Calu3 (cell line): Measurements from ENCODE around the gene KCTD20. TPM values are rescaled to one million over a fixed set of nuclear protein-coding genes. Genes with fewer than 3 reads are reported as not detected.
A peak's percentile ranks its signal among the peaks of the same experiment; 100 is the strongest.
"Not testable (repeated sequence)": the region's sequence is repeated elsewhere in the genome, so short reads cannot be mapped to it uniquely, and the experiment has no call there.

ENCODE experiments used
- Bru-seq: library from RNA; stranded (reverse); fragments of 400-500 nt; gene quantifications from one replicate; lab custom pipeline; 2021; lab: Mats Ljungman, UMichigan
- BruChase-seq, 2 experiments: library from RNA; stranded (reverse); fragments of 400-500 nt; gene quantifications; one replicate each; lab custom pipeline; 2021; lab: Mats Ljungman, UMichigan
- BruUV-seq: library from RNA; stranded (reverse); fragments of 400-500 nt; replicated peaks from 2 replicates; lab custom pipeline; 2021; lab: Mats Ljungman, UMichigan
- CTCF ChIA-PET: fragments of 300-600 bp; sonication (Branson Sonifier 250); formaldehyde crosslinking; loops from one replicate; lab custom pipeline; 2022; ENCODE audit warnings: antibody characterized with exemption; lab: Charles Lee
- DNase-seq: peaks from one replicate; pipeline ENCODE4 v3.0.0; 2022
- H3K27ac Mint-ChIP-seq: one replicate; pipeline ENCODE4 v1.8.0; 2022; ENCODE audit warnings: mixed read lengths; ENCODE audit not compliant: unreplicated experiment
- H3K27me3 Mint-ChIP-seq: one replicate; pipeline ENCODE4 v1.8.0; 2022; ENCODE audit warnings: mixed read lengths; ENCODE audit not compliant: unreplicated experiment
- H3K36me3 Mint-ChIP-seq: one replicate; pipeline ENCODE4 v1.8.0; 2022; ENCODE audit warnings: mild to moderate bottlenecking, moderate library complexity, mixed read lengths; ENCODE audit not compliant: insufficient read depth, unreplicated experiment
- H3K4me1 Mint-ChIP-seq: one replicate; pipeline ENCODE4 v1.8.0; 2022; ENCODE audit warnings: mild to moderate bottlenecking, low read depth, mixed read lengths; ENCODE audit not compliant: unreplicated experiment
- H3K4me3 Mint-ChIP-seq: one replicate; pipeline ENCODE4 v1.8.0; 2022; ENCODE audit warnings: mild to moderate bottlenecking, low read depth, moderate library complexity, mixed read lengths; ENCODE audit not compliant: unreplicated experiment
- H3K9me3 Mint-ChIP-seq: one replicate; pipeline ENCODE4 v1.8.0; 2022; ENCODE audit warnings: low read depth, mixed read lengths; ENCODE audit not compliant: unreplicated experiment
- CTCF ChIP-seq: fragments of 200-600 bp; IDR thresholded peaks from one replicate; pipeline ENCODE4 v1.8.0; 2022; ENCODE audit warnings: antibody characterized with exemption; ENCODE audit not compliant: unreplicated experiment
- intact Hi-C: fragments of 100-400 bp; cut with micrococcal nuclease; formaldehyde crosslinking; loops from one replicate; pipeline ENCODE4 v1.10.0; 2022; ENCODE audit not compliant: unreplicated experiment
- long read RNA-seq: library from polyadenylated mRNA; stranded (forward); transcript quantifications from one replicate; pipeline ENCODE4 v2.0.0, GENCODE V29; 2022
- total RNA-seq: library from RNA; stranded (reverse); gene quantifications from 2 replicates; pipeline ENCODE4 v1.2.3, GENCODE V29; 2022

The KCTD20 gene
- total RNA-seq, result 43.3 and 45.1 TPM in 2 replicates
- Bru-seq, nascent RNA, result percentile 88 among the genes with signal in this experiment
- percentile 86 among the genes with signal in this experiment for BruChase-seq, experiment 1, labeled RNA remaining after a 6-hour chase
- BruChase-seq, experiment 2, labeled RNA remaining after a 2-hour chase, result percentile 93 among the genes with signal in this experiment
- long read RNA-seq, full-length matches to known transcripts, result 10 of 27 reads
- long read RNA-seq, partial matches to known transcripts, result 0 of 27 reads
- long read RNA-seq, other reads (novel, unspliced or antisense), result 17 of 27 reads

- peak within 1 kb of the TSS; percentile 95 for H3K27ac Mint-ChIP-seq
- BruUV-seq, result no TSS peak
- H3K27me3 Mint-ChIP-seq, result no peaks in the 10 kb centered on the region
- DNase-seq, result peak; percentile 94
- no peaks in the 10 kb centered on the region for H3K9me3 Mint-ChIP-seq
- intact Hi-C loops, result loop anchor here (5.0 kb wide), 1 partner anchor 149 kb away; the partner anchor contains the start of gene SRSF3
- peaks cover 32% of the 10 kb centered on the region for H3K4me1 Mint-ChIP-seq
- TF ChIP-seq CTCF, result no peak
- H3K4me3 Mint-ChIP-seq, result peak within 1 kb of the TSS; percentile 95
- CTCF ChIA-PET, result interaction anchor here (2.1 kb wide), 1 partner anchor 20 kb away, joined by 11 read pairs; no protein-coding TSS in a partner anchor
- peaks cover 37% of the 10 kb centered on the region for H3K36me3 Mint-ChIP-seq
Measured at GRCh38 chr6:36442671-36443470, at the start of gene KCTD20, which contains the start of gene PXT1. KCTD20 (plus strand) TSS chr6:36443000; CDS start chr6:36470098, 27,098 bp downstream. PXT1 (minus strand) TSS chr6:36442854; CDS start chr6:36426082, 16,772 bp downstream.

- CTCF ChIA-PET, result no interaction called here
- DNase-seq, result no peak
- Mint-ChIP-seq H3K36me3 (no peaks in the 10 kb centered on the region), H3K4me3 (no peak overlapping the region), H3K27me3 (peaks cover 17% of the 10 kb centered on the region), H3K4me1 (no peaks in the 10 kb centered on the region), H3K27ac (no peak overlapping the region), H3K9me3 (no peaks in the 10 kb centered on the region)
- BruUV-seq, result no TSS peak
- intact Hi-C loops, result no loop called here
- no peak for TF ChIP-seq CTCF
Measured at GRCh38 chr6:36399970-36400369, 42.8 kb upstream of the KCTD20 start.

- BruUV-seq, result no TSS peak
- H3K9me3 Mint-ChIP-seq, result no peaks in the 10 kb centered on the region
- DNase-seq, result no peak
- H3K36me3 Mint-ChIP-seq, result no peaks in the 10 kb centered on the region
- intact Hi-C loops, result no loop called here
- CTCF ChIA-PET, result interaction anchor here (0.9 kb wide), 1 partner anchor 17 kb away, joined by 3 read pairs; no protein-coding TSS in a partner anchor
- H3K27ac Mint-ChIP-seq, result no peak overlapping the region
- H3K4me1 Mint-ChIP-seq, result no peaks in the 10 kb centered on the region
- TF ChIP-seq CTCF, result no peak
- H3K27me3 Mint-ChIP-seq, result peaks cover 17% of the 10 kb centered on the region
- no peak overlapping the region for H3K4me3 Mint-ChIP-seq
Measured at GRCh38 chr6:36402481-36402880, 40.3 kb upstream of the KCTD20 start.

DNA sequence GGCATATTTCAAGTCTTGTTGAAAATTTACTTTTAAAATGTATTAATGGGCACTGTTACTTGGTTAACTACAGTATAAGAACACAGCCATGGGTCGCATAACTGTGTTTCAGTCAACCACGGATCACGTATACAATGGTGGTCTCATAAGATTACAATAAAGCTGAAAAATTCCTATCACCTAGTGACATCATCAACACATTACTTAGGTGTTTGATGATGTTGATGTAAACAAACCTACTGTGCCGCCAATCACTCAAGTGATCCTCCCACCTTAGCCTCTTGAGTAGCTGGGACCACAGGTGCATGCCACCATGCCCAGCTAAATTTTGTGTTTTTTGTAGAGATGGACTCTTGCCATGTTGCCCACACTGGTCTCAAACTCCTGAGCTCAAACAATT is 38.6 kb upstream of the KCTD20 start:
- TF ChIP-seq CTCF, result no peak
- CTCF ChIA-PET, result no interaction called here
- BruUV-seq, result no TSS peak
- H3K4me1 Mint-ChIP-seq, result no peaks in the 10 kb centered on the region
- H3K9me3 Mint-ChIP-seq, result no peaks in the 10 kb centered on the region
- DNase-seq, result no peak
- no peak overlapping the region for H3K27ac Mint-ChIP-seq
- peaks cover 22% of the 10 kb centered on the region for H3K27me3 Mint-ChIP-seq
- no peaks in the 10 kb centered on the region for H3K36me3 Mint-ChIP-seq
- no peak overlapping the region for H3K4me3 Mint-ChIP-seq
- intact Hi-C loops, result no loop called here

DNA sequence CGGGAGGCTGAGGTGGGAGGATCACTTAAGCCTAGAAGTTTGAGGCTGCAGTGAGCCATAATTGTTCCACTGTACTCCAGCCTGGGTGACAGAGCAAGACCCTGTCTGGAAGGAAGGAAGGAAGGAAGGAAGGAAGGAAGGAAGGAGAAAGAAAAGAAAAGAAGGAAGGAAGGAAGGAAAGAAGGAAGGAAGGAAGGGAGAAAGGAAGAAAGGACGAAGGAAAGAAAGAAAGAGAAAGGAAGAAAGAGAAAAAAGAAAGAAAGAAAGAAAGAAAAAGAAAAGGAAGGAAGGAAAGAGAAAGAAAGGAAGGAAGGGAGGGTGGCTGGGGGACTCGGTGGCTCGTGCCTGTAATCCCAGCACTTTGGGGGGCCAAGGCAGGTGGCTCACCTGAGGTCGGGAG is 33.1 kb upstream of the KCTD20 start:
- H3K4me1 Mint-ChIP-seq, H3K36me3 Mint-ChIP-seq, CTCF ChIA-PET, H3K27ac Mint-ChIP-seq, BruUV-seq, H3K4me3 Mint-ChIP-seq, H3K9me3 Mint-ChIP-seq, DNase-seq, intact Hi-C loops: not testable (repeated sequence)
- peaks cover 23% of the 10 kb centered on the region for H3K27me3 Mint-ChIP-seq
